Stimulated activated CD4-positive, alpha-beta T cell treated with anti-CD3 and anti-CD28 coated beads, TNF-alpha, amount 100 ng/mL, for 24 hours (primary cell): ENCODE results near the gene RNF220.

Experiments
- DNase-seq, 3 experiments: peaks; one replicate each; pipeline ENCODE4 v3.0.0-alpha.2; 2020; ENCODE audit warnings: low read depth in 3 of 3

The RNF220 gene

DNA sequence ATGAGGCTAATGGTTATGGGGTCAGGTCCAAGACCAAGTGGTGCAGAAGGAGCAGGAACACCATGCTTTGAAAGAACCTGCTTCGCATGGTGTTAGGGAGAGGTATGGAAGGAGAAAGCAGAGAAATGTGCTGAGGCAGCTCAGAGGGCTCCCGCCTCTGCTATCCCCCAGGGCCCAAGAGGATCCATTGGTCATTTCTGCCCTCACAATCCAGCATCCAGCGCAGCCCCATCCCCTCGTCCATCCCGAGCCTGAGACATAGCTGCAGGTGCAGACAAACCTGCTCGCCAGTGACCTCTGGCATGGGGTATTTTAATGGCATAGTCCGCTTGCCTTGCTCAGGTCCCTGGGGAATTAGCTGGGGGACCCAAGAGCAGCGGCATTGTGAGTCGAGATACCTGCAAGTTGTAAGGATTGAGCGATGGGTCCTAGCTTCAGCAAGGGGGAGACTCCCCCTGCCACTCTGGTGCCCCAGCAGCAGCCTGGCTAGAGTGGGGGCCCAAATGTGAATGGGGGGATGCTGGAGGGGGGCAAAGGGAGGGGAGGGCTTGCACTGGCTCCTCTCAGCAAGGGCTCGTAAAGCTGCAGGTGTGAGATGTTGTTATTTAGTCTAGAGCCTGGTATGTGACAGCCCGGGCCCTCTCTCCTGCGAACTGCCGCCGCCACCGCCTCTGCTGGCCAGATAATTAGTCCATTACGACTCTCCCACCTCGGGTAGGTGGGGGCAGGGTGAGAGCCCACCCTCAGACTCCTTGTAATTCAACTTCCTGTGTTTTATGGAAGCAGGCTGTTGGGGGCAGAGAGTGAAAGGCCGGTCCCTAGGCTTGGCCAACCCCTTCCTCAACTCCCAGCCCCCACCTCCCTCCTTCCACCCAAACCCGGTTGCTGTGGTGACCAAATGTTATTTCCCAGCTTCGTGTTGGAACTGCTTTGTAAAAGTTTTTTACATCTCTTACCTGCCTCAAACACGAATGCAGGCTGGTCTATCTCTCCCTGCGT is 118.8 kb downstream of the RNF220 start:
- DNase-seq = no peak

DNA sequence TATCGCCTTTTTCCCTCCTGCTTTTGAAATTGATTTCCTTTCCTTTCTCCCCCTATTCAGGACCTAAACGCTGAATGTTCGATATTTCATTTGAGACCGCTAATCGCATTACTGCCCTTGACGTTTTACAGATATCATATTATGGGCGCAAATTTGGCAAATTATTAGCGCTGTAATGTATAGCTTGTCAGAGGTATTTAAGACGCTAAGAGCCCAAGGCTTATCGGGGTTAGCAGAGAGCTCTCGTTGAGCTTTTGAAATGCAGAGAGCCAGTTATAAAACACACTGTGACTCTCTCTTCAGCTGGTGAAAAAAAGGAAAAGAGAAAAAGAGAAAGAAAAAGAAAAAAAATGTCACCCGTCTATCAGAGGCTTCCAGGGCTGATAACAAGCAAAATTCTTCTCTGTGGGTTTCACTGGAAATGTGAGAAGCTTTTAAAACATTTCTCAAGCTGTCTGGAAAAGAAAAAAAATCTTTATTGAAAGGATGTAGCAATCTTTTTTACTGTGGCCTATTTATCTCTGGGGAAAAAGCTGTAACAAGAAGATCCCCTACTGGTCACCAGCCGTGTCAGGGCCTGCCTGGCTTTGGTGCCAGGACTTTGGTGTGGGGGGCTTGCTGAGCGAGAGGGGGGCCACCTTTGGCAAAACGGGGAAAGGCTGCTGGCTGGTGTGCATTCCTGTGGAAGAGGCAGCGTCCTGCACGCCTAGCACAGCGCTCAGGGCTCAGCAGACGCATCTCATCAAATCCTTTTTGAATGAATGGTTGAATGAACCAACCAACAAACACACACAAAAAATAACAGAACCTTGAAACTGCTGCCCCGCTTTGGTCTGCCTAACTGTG is 119.8 kb downstream of the RNF220 start:
- DNase-seq = no peak

DNA sequence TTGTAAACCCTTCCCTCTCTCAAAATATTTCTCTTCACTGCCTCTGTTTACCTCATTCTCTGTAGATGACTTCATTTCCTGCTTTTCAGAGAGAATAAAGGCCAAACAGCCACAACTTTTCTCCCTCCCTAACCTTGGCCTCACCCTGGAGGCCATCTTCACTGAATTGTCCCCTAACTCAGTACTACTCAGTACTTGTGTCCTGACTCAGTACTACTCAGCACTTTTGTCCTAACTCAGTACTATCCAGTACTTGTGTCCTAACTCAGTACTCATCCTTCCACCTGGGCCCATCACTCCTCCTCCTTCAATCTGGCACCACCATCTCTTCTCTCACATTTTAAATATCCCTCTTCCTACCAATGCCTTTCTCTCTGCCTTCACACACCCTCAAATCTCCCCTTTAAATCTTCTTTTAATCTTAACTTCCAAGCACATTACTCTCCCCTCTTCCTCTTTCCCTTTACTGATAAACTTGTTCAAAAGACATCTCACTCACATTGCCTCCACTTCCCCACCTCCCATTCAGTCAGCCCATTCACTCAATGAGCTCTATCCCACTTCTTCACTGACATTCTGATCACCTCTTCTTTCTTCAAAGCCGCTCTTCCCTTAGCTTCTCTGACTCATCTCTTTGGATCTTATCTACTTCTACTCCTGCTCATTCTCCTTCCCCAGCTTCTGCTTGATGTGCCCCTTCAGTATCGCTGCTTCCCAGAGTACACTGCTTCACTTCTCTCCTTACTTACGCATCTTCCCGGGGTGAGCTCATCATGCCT is 121.4 kb downstream of the RNF220 start:
- no peak for DNase-seq

DNA sequence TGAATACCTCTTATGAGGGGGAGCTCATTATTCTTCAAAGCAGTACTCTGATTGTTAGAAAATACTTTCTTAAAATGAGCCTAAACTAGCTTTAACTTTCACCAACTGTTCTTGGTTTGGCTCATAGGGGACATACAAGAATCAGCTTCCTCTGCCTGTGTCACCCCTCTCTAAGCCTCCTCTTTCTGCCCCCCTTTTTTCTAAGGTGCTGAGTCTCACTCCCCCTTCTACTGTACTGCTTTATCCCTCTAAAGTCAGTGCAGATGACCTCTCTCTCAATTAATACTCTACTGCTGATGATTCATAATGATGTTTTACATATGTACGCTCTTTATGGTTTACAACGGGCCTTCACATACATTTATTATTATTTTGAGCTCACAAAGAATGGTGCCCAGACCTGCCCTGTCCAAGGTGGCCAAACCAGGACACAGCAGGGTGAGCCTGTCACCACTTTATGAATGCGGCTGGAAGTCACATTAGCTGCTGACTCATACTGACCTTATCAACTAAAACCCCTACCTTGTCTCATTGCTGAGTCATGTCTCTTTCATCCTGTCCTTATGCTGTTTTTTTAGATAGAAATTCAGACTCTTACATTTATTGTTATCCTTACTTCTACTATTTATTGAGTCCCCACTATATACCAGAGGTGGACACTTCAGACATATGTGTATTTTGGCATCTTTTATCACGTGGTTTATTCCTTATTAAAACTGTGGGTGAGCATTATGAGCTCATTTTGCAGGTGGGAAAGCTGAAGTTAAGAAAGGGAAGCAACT is 126.9 kb downstream of the RNF220 start:
- DNase-seq = no peak

DNA sequence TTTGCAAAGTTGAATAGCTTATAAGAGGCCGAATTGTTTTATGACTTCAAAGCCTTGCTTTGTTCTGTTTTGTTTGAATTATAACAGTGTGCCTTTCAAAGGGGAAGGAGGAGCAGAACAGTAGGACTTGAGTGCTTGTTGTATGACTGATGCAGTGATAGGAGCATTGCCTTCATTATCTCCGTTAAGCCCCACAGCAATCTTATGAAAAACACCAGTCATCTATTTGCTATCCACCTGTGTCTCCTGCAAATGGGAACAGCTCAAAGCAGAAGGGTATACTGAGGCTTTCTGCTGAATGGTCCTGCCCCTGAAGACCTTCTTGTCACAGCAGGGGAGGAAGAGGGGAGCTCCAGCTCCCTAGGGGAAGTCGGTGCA is 127.5 kb downstream of the RNF220 start:
- no peak for DNase-seq

DNA sequence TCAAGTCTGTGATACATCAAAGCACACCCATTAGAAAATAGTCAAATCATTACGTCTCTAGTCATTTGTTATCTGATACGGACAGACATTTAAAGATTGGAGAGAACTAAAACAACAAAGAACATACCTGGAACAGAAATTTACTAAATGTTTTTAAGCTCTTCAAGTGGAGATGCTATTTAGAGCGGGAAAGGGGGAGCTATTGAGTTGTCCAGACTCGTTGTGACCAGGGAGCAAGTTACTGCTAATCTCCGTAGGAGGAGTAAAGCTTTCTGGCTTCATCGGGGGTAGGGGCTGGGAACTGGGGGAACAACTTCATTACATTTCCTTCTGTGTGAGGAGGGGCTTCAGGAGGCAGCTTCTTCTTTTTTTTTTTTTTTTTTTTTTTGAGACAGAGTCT is 129.7 kb downstream of the RNF220 start:
- no peak for DNase-seq

DNA sequence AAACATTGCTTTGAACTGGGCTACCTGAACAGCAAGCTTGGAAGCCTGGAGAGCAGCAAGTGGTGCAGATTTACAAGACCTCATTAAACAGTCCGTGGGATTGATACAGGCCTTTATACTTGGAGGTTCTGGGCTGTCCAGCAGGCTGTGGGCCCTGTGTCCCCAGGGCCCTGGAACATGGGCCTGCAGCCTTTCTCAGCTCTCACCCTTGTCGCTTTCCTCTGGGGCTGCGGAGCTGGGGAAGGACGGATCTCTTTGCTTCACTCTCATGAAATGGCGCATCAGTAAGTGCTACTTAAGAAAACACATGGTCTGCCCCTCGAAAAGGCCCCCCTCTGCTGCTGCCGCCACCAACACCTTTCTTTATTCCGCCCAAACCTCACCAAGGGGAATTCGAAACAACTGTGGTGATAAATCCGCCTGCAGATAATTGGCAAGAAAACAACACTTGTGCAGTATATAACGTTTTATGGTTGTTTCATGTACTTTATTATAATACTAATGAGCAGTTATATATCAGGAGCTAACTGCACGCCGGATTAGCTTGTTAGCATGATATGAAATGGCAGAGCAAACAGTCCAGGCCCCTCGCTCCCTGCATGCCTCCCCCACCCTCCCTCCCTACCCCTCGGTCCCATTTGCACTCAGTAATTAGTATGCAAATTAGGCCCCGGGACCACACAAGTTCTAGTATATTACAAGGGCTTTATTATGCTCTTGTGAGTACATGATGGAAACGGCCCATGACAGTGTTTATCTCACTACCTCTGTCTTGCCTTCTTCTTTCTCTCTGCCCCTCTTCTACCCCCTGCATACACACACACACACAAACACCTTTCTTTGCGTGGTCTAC is 131.5 kb downstream of the RNF220 start:
- no peak for DNase-seq

DNA sequence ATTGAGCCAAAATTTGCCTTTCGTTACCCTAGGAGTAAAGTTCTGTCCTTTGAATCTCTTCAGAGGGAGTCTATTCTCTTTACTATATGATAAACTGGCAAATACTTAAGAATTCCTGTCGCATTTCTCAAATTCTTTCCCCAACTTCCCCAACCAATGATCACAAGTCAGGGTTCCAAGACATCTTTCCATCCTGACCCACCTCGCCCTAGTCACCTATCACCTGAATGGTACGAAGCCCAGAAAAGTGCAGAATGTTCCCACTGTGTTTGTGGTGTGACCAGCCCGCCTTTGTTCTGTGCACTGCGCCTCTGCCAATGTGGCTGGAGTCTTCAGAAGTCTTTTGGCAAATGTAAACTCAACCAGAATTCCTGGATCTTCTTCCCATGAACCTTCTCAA is 132.5 kb downstream of the RNF220 start:
- no peak for DNase-seq

DNA sequence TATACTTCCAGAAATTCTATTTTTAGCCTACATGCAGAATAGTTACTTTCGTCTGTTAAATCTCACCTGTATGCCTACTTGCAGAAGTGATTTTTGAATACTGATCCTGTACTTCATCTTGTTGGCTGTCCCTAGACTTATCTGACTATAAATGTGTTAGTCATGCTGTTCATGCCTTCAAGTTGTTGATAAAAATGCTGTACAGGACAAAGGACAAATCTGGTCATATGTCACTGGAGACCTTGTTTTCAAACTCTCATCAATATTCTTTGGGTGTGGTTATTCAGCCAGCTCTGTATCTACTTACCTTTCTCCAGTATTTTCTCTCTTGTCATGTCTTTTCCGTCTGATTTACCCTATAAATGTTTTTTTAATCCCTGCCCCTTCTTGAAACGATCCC is 132.9 kb downstream of the RNF220 start:
- no peak for DNase-seq

DNA sequence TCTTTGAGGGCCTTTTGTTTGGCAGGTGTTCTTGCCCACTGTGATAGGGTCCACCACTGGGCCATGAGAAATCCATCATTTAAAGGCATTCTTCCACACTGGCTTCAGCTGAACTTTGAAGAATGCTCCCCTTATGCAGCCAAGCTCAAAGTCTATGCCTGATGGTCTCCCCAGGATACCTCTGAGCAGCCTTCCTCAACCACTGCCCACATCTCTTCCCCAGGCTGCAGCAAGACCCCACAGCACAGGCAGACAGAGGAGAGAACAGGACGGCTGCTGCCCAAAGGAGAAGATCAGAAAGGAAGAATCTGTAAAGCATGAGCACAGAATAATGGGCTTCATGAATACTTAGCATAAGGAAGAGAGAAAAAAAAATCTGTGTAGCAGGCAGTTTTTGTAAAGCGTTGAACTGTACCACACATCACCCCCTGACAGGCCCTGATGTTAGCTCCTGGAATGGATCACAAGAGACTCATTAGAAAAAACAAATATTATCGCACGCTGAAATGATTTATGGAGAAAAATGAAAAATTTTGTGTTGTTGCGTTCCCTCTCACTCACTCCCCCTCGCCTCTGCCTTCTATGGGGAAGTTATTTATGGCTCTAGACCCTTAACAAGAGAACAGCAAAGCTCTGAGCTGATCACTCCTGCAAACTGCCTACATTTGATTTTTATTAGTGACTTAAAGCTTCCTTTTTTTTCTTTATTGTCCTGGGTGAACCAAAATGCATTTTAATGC is 135.1 kb downstream of the RNF220 start:
- DNase-seq = no peak

DNA sequence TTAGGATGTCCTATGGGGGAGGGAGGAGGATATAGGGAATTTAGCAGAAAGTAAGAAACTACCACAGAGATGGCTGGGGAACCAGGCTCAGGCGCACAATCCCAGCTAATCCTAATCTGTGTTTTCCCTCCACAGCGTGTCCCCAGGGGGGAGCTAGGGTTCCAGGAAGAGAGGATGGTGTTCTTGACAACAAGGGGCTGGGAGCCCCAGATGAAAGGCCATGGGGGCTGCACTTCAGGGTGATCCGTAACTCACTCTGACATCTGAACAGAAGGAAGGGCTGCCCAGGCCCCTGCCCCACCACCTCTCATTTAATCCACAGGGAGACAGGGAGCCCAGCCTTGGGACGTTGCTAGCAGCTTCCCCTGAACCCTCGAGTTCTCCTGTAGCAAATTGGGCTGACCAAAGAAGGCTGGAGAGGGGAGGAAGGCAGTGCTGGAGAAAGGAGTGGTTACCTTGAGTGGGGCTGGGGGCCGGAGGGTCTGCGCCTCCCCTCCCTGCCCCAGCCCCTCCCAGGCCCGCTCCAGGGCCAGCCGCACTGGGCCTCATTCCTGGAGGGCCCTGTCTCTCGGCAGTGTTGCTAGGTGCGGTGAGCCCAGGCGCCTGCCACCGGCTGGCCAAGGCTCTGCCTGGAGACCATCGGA is 137.5 kb downstream of the RNF220 start:
- no peak for DNase-seq

DNA sequence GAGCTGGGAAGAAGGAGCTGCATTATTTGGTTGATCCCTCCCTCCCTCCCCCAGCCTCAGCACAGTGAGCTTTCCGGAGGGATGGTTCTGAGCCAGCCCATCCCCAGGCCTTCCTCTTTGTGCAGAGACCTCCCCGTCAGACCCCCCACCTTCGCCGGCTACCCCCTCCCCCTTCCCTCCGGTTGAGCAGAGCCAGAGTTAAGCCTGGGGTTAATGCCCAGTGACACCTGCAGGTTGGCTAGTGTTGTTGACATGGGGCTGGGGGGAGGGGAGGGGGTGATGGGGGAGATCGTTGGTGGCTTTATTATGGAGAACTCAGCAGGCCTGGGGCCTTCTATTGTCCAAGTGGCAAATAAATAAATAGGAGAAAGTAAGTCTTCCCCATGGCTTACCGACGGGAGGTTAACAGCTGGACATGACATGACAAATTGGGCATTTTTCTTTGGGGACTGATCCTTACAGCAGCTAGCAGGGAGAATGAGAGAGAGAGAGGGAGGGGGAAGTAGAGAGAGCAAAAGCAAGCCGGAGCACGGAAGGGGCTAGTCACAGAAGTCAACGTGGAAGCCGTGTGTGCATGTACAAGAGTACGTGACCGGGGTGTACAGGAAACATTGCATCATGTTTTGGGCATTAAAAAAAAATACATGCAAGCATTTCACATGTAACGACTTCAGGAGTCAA is 138.1 kb downstream of the RNF220 start:
- no peak for DNase-seq

DNA sequence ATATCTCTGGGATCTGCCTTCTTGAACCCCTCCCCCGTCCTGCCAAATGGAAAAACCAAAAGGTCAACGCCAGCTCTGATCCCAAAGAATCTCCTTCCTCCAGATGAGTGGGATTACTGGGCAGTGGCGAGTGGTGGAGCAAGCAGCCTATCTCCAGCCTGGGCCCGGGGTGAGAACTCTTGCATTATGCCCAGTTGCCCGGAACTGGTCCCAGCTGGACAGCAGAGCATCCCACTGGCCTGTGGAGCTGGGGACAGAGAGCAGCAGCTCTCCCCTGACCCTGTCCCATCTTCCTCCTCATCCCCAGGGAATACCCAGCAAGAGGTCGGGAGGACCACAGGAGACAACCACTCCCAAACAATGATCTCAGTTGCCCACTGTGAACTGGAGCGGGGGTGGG is 138.7 kb downstream of the RNF220 start:
- DNase-seq = no peak

DNA sequence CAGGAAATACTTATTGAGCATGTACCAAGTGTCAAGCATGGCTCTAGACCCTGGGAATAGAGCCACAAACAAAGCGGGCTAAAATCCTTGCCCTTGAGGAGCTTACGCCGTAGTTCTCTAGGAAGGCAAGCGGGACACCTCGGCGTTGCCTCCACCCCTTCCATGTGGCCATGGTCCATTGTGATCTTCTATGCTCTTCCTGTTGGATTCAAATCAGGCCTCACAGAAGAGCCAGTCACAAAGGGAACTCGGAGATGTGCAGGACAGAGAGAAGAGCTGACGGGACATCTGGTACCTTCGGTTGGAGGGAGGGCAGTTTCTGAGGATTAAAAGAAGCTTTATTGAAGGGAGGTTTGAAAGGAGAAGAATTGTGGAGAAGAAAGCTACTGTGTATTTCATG is 139.9 kb downstream of the RNF220 start:
- DNase-seq = no peak

DNA sequence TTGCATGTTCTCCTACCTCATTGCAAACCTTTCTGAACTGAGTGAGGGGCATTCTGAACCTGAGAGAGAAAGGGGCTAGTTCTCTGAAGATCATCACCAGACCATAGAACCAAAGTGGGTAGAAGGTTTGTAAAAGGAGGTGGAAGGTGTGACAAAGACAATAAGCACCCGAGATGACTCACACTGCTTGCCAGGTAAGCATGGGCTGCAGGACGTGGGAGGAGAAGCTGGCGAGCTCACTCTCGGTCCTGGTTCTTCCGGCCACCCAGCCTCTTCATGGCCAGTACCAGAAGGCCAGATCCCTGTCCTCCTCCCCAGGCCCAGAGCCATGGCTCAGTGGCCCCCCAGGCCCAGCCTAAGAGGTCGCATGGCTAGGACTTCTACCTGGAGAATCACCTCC is 140.9 kb downstream of the RNF220 start:
- DNase-seq = no peak

DNA sequence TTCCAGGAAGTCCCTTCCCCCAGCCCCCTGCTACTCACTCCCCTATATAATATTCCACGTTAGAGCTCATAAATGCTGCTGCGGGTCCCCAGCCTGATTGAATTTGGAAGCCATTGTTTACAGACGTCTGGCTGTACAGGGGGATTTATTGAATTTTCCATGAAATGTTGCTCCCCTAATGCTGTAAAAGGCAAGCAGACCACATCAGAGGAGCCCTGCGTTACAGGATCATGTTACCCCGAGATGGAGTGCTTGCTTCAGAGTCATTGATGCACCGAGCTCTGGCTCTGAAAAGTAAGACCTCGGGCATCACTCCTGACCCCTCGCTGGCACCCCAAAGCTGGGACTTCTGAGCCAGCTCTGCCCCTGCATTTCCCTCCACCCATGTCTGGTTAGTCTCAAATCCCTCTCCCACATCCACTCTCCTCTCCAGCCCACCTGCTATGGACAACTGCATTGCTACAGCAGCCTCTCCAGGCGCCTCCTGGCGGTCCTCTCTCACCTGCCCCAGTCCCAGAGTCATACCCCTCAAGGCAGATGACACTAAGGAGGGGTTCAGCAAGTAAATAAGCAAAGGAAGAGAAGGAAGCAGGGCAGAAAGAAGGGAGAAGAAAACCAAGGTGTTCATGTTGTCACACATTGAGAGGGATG is 141.5 kb downstream of the RNF220 start:
- DNase-seq = no peak

DNA sequence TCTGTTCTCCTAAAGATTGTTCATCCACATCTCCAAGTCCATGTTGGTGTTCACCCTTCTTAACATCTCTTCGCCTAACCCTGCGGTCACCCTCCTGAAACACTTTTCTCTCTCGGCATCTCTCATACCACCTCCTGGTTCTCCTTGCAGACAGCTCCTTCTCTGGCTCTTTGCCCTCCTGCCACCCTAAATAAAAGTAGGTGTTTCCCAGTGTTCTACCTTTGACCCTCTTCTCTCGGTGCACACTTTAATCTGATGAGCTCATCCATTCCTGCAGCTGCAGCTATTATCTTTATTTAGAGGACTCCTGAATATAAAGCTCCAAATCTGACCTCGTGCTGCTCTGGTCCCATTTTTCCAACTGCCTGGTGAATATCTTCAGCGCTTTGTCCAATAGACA is 142.3 kb downstream of the RNF220 start:
- DNase-seq = no peak

DNA sequence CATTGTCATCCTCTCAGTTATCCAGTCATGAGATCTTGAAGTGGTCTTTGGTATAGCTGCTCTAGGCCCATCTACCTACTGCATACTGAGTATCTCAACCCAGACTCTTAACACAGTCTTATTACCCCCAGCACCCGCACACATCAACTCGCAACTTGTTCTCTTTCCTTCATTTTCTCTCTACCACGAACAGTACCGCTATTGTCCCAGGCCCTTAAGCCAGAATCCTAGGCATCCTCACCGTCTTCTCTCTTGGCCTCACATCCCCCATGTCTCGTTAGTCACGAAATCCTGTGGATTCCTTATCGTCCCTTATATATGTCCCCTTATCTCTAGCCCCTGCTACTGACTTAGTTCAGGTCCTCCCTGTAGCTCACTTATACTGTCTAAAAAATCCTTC is 142.8 kb downstream of the RNF220 start:
- no peak for DNase-seq
